Ishikawa (cell line): ENCODE measurements around the gene ATP9A.

Source experiments
- CEBPB ChIP-seq: IDR thresholded peaks from 2 replicates; pipeline ENCODE4 v1.6.1; 2012
- EP300 ChIP-seq: IDR thresholded peaks from 2 replicates; pipeline ENCODE4 v1.6.1; 2012; ENCODE audit warnings: borderline replicate concordance
- NFIC ChIP-seq: IDR thresholded peaks from 2 replicates; pipeline ENCODE4 v1.6.1; 2012
- REST ChIP-seq: IDR thresholded peaks from 2 replicates; pipeline ENCODE4 v1.6.1; 2012; ENCODE audit warnings: low read depth, mild to moderate bottlenecking

- TF ChIP-seq NFIC (no peak), EP300 (no peak), REST (no peak), CEBPB (no peak)
These were observed 70.9 kb downstream of the ATP9A start for GRCh38 chr20:51697096-51697826.
